NCI-H82 (cell line): ENCODE measurements around the gene CDCA3.
"Not testable (repeated sequence)": the region's sequence is repeated elsewhere in the genome, so short reads cannot be mapped to it uniquely, and the experiment has no call there.

ENCODE experiments used
- DNase-seq: peaks from one replicate; lab custom pipeline; 2025; lab: John Stamatoyannopoulos, UW

CDCA3 gene

GRCh38 chr12:6872073-6873048 is 21.3 kb upstream of the CDCA3 start:
- DNase-seq, result peak; percentile 92

GRCh38 chr12:6871052-6871957 is 20.2 kb upstream of the CDCA3 start:
- DNase-seq, result peak; percentile 65

GRCh38 chr12:6870304-6870703 is 19.2 kb upstream of the CDCA3 start:
- DNase-seq, result not testable (repeated sequence)

GRCh38 chr12:6869049-6870021 is 18.2 kb upstream of the CDCA3 start:
- peak; percentile 92 for DNase-seq

- peak; percentile 53 for DNase-seq
Observed at GRCh38 chr12:6868211-6869048, 17.3 kb upstream of the CDCA3 start.

DNA sequence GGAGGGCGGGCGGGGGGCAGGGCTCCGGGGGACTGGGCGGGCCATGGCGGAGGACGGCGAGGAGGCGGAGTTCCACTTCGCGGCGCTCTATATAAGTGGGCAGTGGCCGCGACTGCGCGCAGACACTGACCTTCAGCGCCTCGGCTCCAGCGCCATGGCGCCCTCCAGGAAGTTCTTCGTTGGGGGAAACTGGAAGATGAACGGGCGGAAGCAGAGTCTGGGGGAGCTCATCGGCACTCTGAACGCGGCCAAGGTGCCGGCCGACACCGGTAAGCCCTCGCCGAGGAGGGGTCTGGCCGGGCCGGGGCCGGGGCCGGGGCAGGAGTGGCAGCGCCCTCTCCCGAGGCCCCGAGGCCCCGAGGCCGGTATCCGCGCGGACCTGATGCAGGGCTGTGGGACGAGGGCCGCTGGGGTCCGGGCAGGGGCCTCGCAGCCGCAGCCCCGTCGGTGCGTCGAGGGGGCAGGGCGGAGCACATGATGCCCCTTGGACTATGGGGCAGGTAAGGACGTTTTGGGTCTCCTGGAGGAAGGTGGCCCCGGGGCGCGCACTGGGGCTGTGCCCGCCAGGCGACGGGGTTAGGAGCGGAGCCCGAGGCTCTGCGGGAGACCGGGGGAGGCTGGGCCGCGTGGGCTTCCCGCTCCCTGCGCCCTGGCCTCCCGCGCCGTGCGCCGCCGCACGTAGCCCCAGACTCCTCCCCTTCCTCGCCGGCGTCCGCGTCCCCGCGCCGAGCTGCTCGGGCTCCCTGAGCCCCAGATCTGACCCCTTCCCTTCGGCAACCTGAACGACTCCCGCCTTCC is 16.5 kb upstream of the CDCA3 start, which contains the start of gene TPI1:
TPI1 (plus strand) TSS at position 119 of the 798 bp plus-strand sequence; CDS start at position 155, 36 bp downstream.
- DNase-seq, result peak; percentile 88

- no peak for DNase-seq
Observed at GRCh38 chr12:6866920-6867412, 15.9 kb upstream of the CDCA3 start.

DNA sequence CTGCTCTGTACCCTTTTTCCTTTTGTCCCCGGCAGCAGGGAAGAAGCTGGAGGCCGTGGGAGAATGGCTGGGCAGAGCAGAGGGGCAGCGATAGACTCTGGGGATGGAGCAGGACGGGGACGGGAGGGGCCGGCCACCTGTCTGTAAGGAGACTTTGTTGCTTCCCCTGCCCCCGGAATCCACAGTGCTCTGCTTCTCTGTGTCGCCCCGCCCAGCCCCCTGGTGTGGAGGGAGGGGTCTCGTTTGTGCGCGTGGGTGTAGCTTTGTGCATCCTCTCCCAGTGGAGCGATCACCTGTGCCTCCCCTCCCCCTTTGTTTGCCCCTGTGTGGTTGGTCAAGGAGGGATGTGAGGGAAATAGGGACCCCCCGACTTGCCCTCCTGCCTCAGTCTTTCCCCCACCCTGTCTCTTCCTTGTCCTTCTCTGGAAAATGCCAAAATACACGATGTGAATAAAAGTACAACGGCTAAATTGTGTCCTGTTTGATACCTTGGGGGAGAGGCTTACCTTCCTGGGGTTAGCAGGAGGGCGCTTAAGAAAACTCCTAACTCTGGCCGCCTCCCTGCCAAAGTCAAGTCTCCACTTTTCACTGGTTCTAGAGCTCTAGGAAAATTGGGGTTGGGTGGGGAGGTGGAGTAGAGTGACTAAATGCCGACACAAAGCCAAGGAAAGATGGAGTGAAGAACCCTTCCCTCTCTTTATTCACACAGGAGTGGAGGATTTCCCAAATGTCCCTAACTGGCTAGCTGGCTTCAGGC is 15.3 kb upstream of the CDCA3 start:
- DNase-seq, result peak; percentile 58

- not testable (repeated sequence) for DNase-seq
Observed at GRCh38 chr12:6865307-6865706, 14.2 kb upstream of the CDCA3 start.

GRCh38 chr12:6863586-6864321 is 12.7 kb upstream of the CDCA3 start:
- no peak for DNase-seq

GRCh38 chr12:6863033-6863432 is 11.9 kb upstream of the CDCA3 start:
- no peak for DNase-seq

DNA sequence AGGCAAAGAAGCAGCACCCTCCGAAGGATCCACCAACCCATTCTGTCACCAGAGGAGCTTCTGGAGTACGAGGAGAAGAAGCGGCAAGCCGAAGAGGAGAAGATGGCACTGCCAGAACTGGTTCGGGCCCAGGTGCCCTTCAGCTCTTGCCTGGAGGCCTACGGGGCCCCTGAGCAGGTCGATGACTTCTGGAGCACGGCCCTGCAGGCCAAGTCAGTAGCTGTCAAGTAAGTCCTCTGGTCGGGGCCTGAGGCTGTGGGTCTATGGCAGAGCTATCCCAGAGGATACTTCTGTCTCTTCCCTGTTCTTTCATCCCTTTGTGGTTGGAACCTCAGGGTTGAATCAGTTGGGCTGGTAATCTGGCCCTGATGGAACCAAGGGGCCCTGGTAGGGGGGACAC is 10.3 kb upstream of the CDCA3 start:
- DNase-seq, result no peak

GRCh38 chr12:6860942-6861341 is 9.9 kb upstream of the CDCA3 start:
- no peak for DNase-seq

- no peak for DNase-seq
Observed at GRCh38 chr12:6860116-6860515, 9.0 kb upstream of the CDCA3 start.

DNA sequence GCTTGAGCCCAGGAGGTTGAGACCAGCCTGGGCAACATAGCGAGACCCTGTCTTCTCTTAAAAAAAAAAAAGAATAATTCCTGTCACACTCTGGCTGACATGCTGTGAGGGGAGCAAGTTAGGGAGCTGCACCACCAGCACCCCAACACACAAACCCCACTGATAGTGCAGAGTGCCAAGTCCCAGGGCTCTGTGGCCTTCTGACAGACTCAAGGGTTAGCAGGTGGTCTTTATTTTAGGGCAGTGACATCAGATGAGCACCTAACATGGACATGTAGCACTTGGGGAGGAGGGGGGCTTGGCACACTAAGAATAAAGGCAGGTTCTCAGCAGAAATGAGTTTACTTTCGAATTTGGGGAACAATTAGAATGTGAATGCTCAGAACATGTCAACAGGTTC is 7.7 kb upstream of the CDCA3 start:
- no peak for DNase-seq

- DNase-seq, result no peak
Observed at GRCh38 chr12:6855322-6855721, 4.2 kb upstream of the CDCA3 start.

- DNase-seq, result no peak
Observed at GRCh38 chr12:6854036-6854435, 3.0 kb upstream of the CDCA3 start.

DNA sequence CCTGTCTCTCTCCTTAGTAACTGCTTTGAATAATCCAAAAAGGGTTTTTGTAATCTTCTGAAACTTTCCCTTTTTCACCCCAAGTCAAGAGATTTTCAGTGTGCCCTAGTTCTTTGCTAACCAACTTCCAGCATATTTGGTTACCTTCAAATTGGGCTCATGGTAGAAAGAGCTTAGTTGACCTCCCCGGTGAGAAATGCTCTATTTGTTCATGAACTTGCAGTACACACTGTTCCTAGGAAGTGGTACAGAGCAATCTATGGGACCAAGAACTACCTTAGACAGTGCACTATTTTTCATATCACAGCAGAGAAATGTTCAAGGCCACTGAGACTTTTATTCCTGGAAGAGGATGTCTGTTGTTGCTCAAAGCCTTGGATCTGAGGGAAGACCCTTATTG is 2.5 kb upstream of the CDCA3 start:
- DNase-seq, result no peak
